Measurements from ENCODE around the gene CPT1B.
"Not testable (repeated sequence)": the region's sequence is repeated elsewhere in the genome, so short reads cannot be mapped to it uniquely, and the experiment has no call there.

Gene CPT1B

DNA sequence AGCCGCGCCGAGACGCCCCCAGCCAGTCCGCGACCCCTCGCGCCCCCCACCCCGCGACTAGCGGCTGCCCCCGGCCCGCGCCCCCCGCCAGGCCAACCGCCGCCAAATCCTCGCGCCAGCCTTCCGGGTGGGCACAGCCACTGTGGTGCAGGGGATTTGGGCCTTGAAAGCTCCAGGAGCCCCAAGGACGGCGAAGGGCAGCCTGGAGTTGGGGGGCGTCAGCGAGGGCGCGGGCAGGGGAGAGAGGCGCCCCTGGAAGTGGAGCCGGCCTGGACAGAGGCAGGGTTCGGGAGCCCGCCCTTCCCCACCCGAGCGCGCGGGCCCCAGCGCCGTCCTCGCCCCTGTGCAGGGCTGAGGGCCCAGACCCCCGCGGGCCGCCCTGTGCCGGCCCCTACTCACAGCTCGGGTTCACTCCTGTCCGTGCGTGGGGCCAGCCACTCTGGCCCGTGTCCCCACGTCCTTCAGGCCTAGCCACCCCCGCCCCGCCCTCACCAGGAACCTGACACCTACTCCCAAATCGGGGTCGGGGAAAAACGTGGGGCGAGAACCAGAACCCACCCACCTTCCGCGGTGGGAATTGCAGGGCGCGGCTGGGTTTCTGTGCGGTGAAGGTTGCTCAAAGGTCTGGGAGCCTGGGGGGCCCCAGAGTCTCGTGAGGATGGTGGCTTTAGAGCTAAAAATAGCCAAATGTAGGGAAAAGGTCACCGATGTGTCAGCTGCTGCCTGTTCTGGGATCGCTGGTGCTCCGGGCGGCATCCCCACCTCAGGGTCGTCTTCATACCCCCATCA, at the start of gene CPT1B:
Gene CPT1B, minus strand, starts transcription at position 441 of the 789 bp plus-strand sequence. CDS start 512 bp downstream, outside the sequence.
- H3K4me3 ChIP-seq (ENCODE audit: low read depth, low read length): no peak within 1 kb of the TSS
- DNase-seq (ENCODE audit: low read depth): no peak

DNA sequence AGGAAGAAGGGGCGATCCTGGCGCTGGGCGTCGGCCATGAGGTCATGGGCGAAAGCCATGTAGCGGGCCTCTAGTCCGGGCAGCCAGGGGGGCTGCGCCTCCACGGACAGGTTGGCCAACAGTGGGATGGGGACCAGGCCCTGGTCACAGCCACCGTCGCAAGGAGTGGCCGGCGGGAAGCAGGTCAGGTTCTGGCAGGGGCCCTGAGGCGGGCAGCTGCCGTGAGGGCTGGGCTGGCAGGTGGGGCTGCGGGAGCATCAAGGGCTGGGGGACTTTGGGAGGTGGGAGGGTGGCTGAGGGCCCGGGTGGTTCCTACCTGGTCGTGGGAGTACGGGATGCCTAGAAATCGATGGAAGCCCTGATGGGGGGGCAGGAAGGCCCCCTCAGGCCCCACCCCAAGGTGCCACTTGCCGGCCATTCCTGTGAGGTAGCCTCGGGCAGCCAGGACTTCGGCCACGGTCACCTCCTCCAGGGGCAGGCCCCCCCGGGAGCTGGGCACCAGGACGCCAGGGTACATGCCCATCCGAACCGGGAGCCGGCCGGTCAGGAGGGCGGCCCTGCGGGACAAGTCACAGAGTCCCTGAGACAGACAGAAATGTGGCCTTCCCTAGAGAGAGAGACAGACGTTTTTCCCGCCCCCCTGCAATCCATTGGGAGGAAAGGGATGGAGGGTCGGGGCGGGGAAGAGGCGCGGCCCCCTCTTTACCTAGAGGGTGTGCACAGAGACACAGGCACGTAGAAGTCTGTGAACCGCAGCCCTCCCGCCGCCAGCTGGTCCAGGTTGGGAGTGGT, 48.8 kb upstream of the CPT1B start:
- DNase-seq (ENCODE audit: low read depth): no peak
- H3K4me3 ChIP-seq (ENCODE audit: low read depth, low read length): peak overlapping the region; percentile 77

DNA sequence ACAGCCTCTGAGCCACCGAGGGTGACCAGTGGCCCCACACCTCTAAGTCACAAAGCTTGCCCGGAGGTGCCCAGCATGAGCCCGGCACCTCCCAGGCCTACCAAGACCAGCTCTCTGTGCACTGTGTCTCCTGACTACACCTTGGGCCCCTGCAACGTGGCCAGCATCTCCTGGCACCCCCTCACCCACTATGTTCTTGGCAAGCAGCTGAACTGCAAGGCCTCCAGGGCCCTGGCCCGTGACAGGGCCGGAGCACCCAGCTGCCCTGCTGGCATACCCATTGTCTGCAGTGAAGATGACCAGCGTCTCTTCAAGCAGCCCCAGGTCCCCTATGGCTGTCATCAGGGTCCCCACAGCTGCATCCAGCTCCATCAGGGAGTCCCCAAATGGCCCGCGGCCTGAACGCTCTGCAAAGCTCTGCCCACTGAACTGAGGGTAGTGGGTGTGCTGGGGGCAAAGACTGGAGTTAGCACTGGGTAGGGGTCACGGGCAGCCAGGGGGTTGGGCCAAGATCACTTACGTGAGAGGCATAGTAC, 48.2 kb upstream of the CPT1B start:
- DNase-seq (ENCODE audit: low read depth): no peak
- no peak overlapping the region for H3K4me3 ChIP-seq (ENCODE audit: low read depth, low read length)

DNA sequence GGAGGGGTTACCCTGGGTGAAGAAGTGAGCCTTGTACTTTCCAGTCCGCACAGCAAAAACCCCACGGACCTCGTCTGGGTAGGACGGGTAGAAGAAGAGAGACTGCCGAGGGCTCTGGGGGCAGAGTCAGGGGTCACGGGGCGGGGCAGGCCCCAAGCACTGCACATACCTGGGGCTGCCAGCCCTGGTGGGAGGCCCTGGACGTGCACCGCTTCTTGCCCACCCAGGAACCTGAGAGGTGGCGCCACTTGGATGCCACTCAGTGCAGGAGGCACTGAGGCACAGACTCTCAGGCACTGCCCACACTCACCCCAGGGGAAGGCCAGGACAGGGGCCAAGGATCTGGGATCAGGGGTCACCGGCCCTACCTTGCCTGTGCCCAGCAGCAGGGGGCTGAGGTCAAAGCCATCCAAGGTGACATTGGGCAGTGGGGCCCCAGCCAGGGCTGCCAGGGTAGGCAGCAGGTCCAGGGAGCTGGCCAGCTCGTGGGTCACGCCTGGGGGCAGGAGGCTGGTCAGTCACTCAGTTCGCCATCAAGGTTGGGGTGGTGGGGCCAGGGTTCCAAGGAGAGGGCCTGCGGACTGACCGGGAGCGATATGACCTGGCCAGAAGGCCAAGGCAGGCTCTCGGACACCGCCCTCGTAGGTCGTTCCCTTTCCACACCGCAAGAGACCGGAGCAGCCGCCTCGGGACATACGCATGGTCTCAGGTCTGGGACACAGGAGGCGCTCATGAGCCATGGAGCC, 47.5 kb upstream of the CPT1B start:
- DNase-seq (ENCODE audit: low read depth): no peak
- no peak overlapping the region for H3K4me3 ChIP-seq (ENCODE audit: low read depth, low read length)

DNA sequence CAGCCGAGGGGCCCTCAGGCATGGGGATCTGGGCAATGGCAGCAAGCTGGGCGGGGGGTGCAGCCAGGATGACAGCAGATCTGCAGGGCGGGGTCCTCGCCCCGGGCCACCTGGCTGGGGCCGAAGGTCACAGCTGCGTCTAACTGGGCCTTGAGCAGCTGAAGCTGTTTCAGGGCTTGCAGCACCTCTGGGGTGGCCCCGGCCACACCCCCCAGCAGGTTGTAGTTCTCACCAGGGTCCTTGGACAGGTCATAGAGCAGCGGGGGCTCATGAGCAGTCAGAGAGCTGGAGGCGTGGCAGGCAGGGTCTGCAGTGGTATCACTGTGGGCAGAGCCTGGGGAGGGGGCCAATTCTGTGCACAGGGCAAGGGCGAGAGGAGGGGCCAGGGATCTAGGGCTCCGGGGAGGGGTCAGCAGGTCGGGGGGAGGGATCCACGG, 46.9 kb upstream of the CPT1B start:
- no peak overlapping the region for H3K4me3 ChIP-seq (ENCODE audit: low read depth, low read length)
- no peak for DNase-seq (ENCODE audit: low read depth)

DNA sequence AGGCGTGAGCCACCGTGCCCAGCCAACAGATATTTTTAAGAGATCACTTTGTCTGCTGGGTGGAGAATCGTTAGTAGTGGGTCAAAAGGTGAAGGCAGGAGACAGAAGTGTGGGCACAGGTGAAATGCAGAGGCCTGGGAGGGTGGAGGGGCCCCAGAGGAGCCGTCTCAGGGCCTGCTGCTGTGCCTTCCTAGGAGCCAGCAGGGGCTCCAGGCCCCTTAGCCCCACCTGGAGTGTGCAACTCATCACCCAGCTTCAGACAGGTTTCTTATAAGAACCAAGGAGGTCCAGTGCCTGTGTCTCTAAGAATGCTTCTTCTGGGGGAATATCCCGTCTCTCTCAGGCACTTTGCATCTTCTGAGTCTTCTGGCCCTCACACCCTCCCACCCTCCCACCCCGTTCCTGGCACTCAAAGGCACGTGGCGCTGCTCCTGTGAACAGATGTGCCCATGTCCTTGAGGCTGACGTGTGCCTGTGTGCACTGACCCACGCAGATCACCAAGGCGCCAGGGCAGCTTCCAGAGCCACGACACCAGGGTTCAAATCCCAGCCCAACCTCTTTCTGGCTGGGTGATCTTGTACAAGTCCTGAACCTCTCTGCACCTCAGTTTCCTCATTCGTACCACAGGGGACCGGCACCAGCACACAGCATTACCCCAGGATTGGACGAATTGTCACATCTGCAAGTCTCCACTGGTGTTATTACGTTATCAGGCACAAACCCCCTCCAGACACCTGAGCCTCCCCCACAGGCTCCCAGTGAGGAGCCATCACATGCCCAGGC, 46.3 kb upstream of the CPT1B start:
- no peak overlapping the region for H3K4me3 ChIP-seq (ENCODE audit: low read depth, low read length)
- DNase-seq (ENCODE audit: low read depth): no peak

DNA sequence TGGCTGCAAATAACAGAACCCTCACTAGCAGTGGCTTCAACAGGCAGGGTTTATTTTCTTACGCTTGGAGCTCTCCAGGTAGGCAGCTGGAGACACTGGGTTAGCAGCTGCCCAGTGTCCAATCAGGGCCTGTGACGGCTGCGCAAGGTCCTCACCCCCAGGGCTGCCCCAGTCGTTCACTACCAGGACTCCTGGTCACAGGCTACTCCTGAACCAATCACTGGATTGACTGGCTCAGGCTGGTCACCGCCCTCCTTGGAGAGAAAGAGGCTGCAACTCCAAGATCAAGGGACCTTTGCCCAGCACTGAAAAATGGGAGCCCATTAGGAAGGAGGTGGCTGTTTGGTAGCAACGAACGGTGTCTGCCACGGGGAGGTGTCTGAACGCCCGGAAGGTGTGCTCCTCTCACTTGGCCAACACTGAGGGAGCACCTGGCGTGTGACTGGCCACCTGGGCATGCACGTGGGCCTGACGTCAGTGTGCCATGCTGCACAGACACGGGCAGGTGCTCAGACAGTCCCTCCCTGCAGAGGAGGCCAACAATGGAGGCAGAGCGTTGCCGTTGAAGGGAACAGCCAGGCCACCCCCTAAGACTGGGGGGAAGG, 44.6 kb upstream of the CPT1B start:
- no peak for DNase-seq (ENCODE audit: low read depth)
- no peak overlapping the region for H3K4me3 ChIP-seq (ENCODE audit: low read depth, low read length)

DNA sequence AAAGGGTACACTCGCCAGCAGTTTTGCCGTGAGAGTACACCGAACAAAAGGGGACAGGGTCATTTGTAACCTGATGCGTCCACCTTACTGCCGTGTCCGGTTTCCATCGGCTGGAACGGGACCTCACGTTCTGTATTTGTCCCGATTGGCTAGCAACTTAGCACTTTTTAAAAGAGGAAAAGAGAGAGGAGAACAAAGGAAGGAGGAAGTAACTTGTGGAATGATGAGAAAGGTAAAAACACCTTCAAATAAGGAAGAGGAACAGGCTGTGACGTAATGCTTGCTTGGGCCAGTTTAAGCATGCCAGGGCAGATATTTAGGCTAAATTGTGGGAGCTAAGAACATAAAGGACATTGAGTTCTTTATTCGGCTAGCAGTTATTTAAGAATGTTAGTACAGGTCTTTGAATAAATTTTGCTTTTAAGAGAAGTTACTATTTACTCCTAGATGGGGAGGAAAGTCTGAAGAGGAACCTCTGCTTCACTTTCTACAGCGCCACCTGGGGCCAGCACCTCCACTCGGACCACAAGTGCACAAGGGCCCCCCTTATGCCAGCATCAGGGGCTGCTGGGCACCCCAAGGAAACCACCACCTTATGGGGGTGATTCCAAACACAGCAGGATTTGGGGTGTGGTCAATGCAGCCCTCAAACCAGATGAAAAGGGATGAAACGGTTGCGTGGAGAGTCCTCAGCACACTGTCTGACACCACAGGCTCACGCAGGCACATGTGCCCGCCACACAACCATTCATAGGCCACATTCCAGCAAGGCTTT, 43.9 kb upstream of the CPT1B start:
- H3K4me3 ChIP-seq (ENCODE audit: low read depth, low read length): no peak overlapping the region

DNA sequence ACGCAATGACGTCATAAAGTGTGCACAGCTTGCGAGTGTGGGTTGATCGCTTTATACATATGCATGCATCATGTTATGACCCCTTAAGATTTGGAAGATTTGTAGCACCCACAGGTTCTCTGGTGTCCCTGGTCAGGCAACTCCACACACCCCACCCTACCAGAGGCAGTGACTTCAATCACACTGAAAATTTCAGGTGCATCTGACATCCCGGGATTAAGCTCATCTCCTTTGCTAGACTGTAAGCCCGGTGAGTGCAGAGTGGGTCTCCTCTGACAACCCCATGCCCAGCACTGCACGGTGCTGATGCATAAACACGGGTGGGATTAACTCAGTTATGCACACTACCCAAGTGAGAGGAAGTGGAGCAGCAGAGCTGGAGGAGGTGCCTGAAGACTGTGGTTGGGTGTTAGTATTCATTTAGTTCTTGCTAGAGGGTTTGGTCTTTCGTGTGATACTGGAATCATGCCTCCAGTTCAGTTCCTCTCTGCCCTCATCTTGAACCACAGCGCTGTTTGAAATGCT, 43.2 kb upstream of the CPT1B start:
- DNase-seq (ENCODE audit: low read depth): no peak
- H3K4me3 ChIP-seq (ENCODE audit: low read depth, low read length): no peak overlapping the region

More for the DNA sequence above, 43.9 kb upstream of the CPT1B start:
- DNase-seq (ENCODE audit: low read depth): no peak

DNA sequence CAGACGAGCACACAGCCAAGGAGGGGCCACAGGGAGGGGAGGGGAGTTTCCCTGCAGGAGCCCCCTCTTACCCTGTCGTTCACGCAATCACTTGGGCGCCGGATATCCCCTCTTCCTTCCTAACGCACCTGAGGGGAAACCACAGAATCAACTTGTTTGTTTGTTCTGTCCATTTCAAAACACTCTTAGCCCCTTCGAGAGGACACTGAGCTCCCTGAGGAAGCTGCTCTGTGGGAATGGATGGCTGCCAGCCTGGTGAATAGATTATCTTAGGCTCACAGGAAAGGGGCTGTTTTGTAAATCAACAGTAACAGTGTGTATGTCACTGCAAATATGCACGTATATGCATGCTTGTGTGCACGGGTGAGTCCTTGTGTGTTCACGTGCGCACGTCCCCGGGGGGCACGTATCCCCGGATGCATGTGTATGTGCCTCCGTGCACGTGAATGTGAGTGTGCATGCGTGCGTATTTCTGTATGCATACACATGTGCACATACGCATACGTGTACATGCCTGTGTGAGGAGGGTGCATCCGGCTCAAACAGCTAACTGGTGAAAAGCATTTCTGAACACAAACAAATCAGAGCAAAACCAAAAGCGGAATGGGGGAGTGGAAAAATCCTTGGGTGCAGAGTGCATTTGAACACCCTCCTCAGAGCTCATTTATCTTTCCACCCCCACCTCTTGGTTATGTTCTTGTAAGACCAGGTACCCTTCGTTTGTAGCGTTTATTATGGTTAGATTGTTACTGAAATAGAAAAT, 42.5 kb upstream of the CPT1B start:
- no peak for DNase-seq (ENCODE audit: low read depth)
- H3K4me3 ChIP-seq (ENCODE audit: low read depth, low read length): peak overlapping the region; percentile 29

DNA sequence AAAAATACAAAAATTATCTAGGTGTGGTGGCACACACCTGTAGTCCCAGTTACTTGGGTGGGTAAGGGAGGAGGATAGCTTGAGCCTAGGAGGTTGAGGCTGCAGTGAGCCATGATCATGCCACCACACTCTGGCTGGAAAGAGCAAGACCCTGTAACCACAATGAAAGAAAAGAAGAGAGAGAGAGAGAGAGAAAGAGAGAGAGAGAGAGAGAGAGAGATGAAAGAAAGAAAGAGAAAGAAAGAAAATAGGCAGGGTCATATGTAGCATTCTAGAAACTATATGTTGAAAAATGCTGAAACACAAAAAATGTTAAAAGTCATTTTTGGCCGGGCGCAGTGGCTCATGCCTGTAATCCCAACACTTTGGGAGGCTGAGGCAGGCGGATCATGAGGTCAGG, 36.1 kb upstream of the CPT1B start:
- DNase-seq (ENCODE audit: low read depth); H3K4me3 ChIP-seq (ENCODE audit: low read depth, low read length): not testable (repeated sequence)

DNA sequence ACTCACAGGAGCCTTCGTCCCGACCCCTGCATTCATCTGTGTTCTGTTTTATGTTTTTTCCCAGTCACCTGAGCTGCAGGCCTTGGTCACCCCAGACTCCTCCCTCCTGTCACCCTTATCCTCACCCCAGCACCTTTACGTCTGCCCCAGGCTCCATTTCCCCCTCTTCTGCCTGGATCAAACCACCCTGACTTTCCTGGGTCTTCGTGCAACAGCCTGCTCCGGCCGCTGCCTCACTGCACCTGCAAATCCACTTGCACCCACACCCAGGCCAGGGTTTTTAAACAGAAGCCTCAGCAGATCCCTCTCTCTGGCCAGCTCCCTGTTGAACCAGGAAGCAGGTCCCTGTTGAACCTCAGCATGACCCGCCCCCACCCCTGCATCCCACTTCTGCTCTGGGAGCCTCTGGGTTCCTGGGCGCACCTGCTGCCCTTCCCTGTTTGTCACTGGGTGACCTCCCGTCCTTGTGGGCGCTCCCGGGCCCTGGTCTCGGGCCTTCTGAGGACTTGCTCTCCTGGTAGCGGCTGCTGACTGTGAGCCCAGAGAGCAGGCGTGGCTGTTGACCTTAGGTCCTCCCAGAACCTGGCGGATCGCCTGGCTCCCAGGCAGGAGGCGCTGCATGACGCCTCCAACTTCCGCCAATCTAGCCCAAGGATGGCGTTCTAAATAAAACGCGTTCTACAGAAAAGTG, 35.2 kb upstream of the CPT1B start:
- no peak overlapping the region for H3K4me3 ChIP-seq (ENCODE audit: low read depth, low read length)
- no peak for DNase-seq (ENCODE audit: low read depth)

DNA sequence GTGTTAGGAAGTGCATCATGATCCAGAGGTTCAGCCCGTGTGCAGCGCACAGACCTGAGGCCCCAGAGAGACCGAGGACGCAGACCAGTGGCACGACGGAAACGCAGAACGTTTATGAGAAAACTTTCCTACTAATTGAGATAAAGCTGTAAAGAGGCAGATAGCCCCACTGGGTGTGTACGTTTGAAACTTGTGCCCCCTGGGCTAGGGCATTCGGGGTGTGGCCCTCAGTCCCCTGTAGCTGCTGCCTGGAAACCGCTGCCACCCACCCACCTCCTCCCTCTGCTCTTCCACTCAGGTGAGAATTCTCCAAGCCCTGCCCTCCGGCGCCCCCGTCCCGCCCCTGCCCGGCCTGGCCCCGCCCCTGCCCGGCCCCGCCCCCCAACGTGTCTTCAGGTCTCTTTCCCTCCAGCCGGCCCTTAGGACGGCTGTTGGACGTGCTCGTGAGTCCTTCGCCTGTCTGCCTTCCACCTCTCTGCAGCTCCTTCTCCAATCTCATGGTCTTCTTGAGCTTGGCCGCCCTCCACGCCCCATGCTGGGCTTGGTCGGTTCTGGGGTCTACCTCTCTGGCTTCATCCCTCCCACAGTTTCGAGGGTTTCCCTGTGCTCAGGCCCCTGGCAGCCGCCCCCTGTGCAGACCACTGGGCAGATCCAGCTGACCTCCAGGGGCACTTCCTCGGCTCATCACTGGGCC, 34.4 kb upstream of the CPT1B start:
- H3K4me3 ChIP-seq (ENCODE audit: low read depth, low read length): no peak overlapping the region
- DNase-seq (ENCODE audit: low read depth): no peak

DNA sequence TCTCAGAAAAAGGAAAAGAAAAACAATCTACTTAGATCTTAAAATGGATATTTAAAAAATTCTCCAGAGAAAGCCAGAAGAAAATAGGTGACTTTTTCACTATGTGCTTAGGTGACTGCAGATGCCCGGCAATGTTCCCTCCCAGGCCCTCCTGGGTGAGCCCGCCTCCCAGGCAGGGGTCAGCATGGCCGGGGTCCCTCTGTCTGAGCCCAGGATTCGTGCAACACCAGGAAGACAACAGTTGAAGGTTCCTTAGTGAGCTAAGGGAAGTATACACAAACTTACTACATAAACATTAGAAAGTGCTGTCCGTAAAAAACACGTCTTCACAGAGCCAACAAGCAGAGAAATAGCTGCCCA, 33.9 kb upstream of the CPT1B start:
- no peak overlapping the region for H3K4me3 ChIP-seq (ENCODE audit: low read depth, low read length)
- DNase-seq (ENCODE audit: low read depth): no peak

DNA sequence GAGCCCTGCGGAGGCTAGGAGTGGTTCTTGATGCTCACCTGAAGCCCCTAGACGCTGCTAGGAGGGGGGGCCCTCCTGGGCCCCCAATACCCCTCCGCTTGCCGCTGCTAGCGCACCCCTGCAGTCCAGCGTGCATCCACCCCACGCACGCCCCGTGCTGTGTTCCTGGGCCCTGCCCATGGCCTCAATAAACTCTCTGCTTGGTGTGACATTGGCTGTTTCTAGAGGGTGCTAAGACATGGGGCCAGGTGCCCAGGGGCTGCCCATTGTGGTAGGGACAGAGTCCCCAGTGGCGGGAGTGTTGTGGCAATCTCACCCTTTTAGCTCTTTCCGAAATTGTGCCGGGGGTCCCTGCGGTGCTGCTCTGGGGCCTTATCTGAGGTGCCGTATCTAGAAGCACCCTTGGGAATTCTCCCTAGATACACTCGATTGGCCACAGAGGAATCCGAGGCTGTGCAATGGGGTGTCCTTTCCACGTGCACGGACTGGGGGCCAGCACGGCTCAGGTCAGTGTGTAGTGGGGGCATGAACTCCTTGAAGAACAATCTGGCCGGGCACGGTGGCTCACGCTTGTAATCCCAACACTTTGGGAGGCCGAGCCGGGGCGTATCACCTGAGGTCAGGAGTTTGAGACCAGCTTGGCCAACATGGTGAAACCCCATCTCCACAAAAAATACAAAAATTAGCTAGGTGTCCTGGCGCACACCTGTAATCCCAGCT, 33.3 kb upstream of the CPT1B start:
- no peak overlapping the region for H3K4me3 ChIP-seq (ENCODE audit: low read depth, low read length)
- no peak for DNase-seq (ENCODE audit: low read depth)
